ENCODE data around the gene ZHX3. TPM values are rescaled to one million over a fixed set of nuclear protein-coding genes. Genes with fewer than 3 reads are reported as not detected.

ZHX3 gene
- total and polyA plus RNA-seq, 2 donors (not counting 1 experiment from before 2014, with no cell fraction given) = 4.3 to 22.2 TPM

GRCh38 chr20:41138475-41139226, 178.9 kb downstream of the ZHX3 start:
- H3K4me3 Mint-ChIP-seq = peak overlapping the region; percentile 83
- ChIA-PET POLR2A (interaction anchor here (0.6 to 1.2 kb wide), 3 partner anchors 11 to 27 kb away, joined by 3 to 4 read pairs (median 4); no protein-coding TSS in a partner anchor), CTCF (interaction anchor here (1.1 to 10.0 kb wide), 4 partner anchors 16 to 206 kb away, joined by 3 to 122 read pairs (median 6); no protein-coding TSS in a partner anchor)
- H3K4me2 ChIP-seq (replicated peaks; ENCODE audit: low read depth, low read length, poor library complexity, severe bottlenecking) = peak overlapping the region; percentile 92
- peak overlapping the region; percentile 72 for H3K9ac ChIP-seq (ENCODE audit: low read length)
- no peaks in the 10 kb centered on the region for H3K27me3 ChIP-seq (replicated peaks in 1 of 4; ENCODE audit: control extremely low read depth in 1 of 4, control insufficient read depth in 3 of 4, insufficient read depth in 4 of 4, low read length in 3 of 4)
- H3K27me3 Mint-ChIP-seq = no peaks in the 10 kb centered on the region
- peak overlapping the region; percentile 77 for H3K27ac Mint-ChIP-seq
- H3K4me1 Mint-ChIP-seq = peaks cover 81% of the 10 kb centered on the region
- DNase-seq = peak; percentile 45
- no peak for ATAC-seq (ENCODE audit: low read depth)
- H4K20me1 ChIP-seq (ENCODE audit: control insufficient read depth, insufficient read depth, low read length, poor library complexity, severe bottlenecking) = peaks cover 17% of the 10 kb centered on the region
- H3K9me3 Mint-ChIP-seq (ENCODE audit: insufficient read depth) = no peaks in the 10 kb centered on the region
- H3K4me1 ChIP-seq (ENCODE audit: control insufficient read depth in 2 of 2, insufficient read depth in 2 of 2, low read length in 2 of 2) = peaks cover 57 to 78% of the 10 kb centered on the region in 2 donors
- H3K27ac ChIP-seq (ENCODE audit: low read length in 2 of 2) = peak overlapping the region; percentile 45 to 73
- no peaks in the 10 kb centered on the region for H3K9me3 ChIP-seq (ENCODE audit: control extremely low read depth in 1 of 3, control insufficient read depth in 2 of 3, insufficient read depth in 1 of 3, low read length in 2 of 3)
- TF ChIP-seq CTCF (IDR thresholded peaks at IDR 0.05) = no peak
- TF ChIP-seq EZH2 (IDR thresholded peaks at IDR 0.05; ENCODE audit: borderline replicate concordance, insufficient read depth, low read depth, low read length, poor library complexity, severe bottlenecking) = no peak
- H3K4me3 ChIP-seq (ENCODE audit: control extremely low read depth in 1 of 5, extremely low read depth in 1 of 5, insufficient read depth in 1 of 5, low read depth in 2 of 5, low read length in 4 of 5) = peak overlapping the region in 4 of 5 experiments; percentile 47 to 83 (median 76)
- intact Hi-C loops (cut with micrococcal nuclease) = loop anchor here (5.0 kb wide), 2 partner anchors 109 to 554 kb away; no protein-coding TSS in a partner anchor
- H3K36me3 ChIP-seq (replicated peaks in 1 of 2; ENCODE audit: control extremely low read depth in 1 of 2, control insufficient read depth in 1 of 2, extremely low read depth in 1 of 2, insufficient read depth in 2 of 2, low read length in 1 of 2) = no peaks in the 10 kb centered on the region
- peak overlapping the region; percentile 91 for H2AFZ ChIP-seq (ENCODE audit: insufficient read depth, low read depth, low read length, poor library complexity, severe bottlenecking)
- 42% methylated on average over 10 of the region's 12 CpGs for whole genome bisulfite sequencing (ENCODE audit: insufficient coverage)
- peaks cover 51% of the 10 kb centered on the region for H3K79me2 ChIP-seq (ENCODE audit: control insufficient read depth, insufficient read depth, low read length)

All from B cell (primary cell).